Activated T-cell treated with anti-CD3 and anti-CD28 coated beads, Interleukin-2, amount 50 U/mL, for 1 hour (primary cell): Measurements from ENCODE around the gene PSMA8.
"Not testable (repeated sequence)": the region's sequence is repeated elsewhere in the genome, so short reads cannot be mapped to it uniquely, and the experiment has no call there.

ENCODE experiments used
- DNase-seq: peaks from one replicate; pipeline ENCODE4 v3.0.0-alpha.2; 2020

Gene PSMA8

GRCh38 chr18:26133652-26134051, at the start of gene PSMA8:
PSMA8 (plus strand) TSS chr18:26133869; CDS start chr18:26133966, 97 bp downstream.
- DNase-seq, result peak; percentile 61

- no peak for DNase-seq
Observed at GRCh38 chr18:26085056-26085455, 48.6 kb upstream of the PSMA8 start.

- no peak for DNase-seq
Observed at GRCh38 chr18:26086959-26087358, 46.7 kb upstream of the PSMA8 start.

- DNase-seq, result no peak
Observed at GRCh38 chr18:26088487-26088886, 45.2 kb upstream of the PSMA8 start.

- DNase-seq, result no peak
Observed at GRCh38 chr18:26089293-26090129, 44.2 kb upstream of the PSMA8 start.

GRCh38 chr18:26090130-26091046, 43.3 kb upstream of the PSMA8 start, which contains the start of gene SS18:
SS18 (minus strand) TSS chr18:26090613; CDS start chr18:26090569, 44 bp downstream.
- DNase-seq, result peak; percentile 89

GRCh38 chr18:26091047-26091630, 42.5 kb upstream of the PSMA8 start:
- DNase-seq, result no peak

GRCh38 chr18:26096852-26097251, 36.8 kb upstream of the PSMA8 start:
- no peak for DNase-seq

GRCh38 chr18:26097563-26097962, 36.1 kb upstream of the PSMA8 start:
- no peak for DNase-seq

GRCh38 chr18:26103579-26103978, 30.1 kb upstream of the PSMA8 start:
- DNase-seq, result peak; percentile 32

- no peak for DNase-seq
Observed at GRCh38 chr18:26104035-26104434, 29.6 kb upstream of the PSMA8 start.

- DNase-seq, result no peak
Observed at GRCh38 chr18:26119246-26119645, 14.4 kb upstream of the PSMA8 start.

- DNase-seq, result no peak
Observed at GRCh38 chr18:26121476-26121875, 12.2 kb upstream of the PSMA8 start.

GRCh38 chr18:26121994-26122393, 11.7 kb upstream of the PSMA8 start:
- not testable (repeated sequence) for DNase-seq

- DNase-seq, result no peak
Observed at GRCh38 chr18:26127786-26128185, 5.9 kb upstream of the PSMA8 start.

- not testable (repeated sequence) for DNase-seq
Observed at GRCh38 chr18:26128192-26128591, 5.5 kb upstream of the PSMA8 start.

GRCh38 chr18:26134107-26134506, 438 bp downstream of the PSMA8 start:
- no peak for DNase-seq

- DNase-seq, result no peak
Observed at GRCh38 chr18:26135548-26135947, 1.9 kb downstream of the PSMA8 start.

- no peak for DNase-seq
Observed at GRCh38 chr18:26157326-26157725, 23.7 kb downstream of the PSMA8 start.

- DNase-seq, result no peak
Observed at GRCh38 chr18:26159353-26159752, 25.7 kb downstream of the PSMA8 start.

GRCh38 chr18:26164571-26164970, 30.9 kb downstream of the PSMA8 start:
- DNase-seq, result no peak

- DNase-seq, result not testable (repeated sequence)
Observed at GRCh38 chr18:26167592-26167991, 33.9 kb downstream of the PSMA8 start.

GRCh38 chr18:26175481-26175880, 41.8 kb downstream of the PSMA8 start:
- no peak for DNase-seq
